Esophagus squamous epithelium (tissue), 5 donors: ENCODE data around the gene COL7A1. TPM values are rescaled to one million over a fixed set of nuclear protein-coding genes. Genes with fewer than 3 reads are reported as not detected.

Source experiments
- DNase-seq: peaks from one replicate; lab custom pipeline; 2025; lab: John Stamatoyannopoulos, UW
- H3K27ac ChIP-seq, 4 donors: fragments of 200-600 bp; sonication (generic); one replicate each; pipeline ENCODE4 v1.5.1; 2016 to 2019; ENCODE audit warnings: mild to moderate bottlenecking in 1 of 4
- H3K27me3 ChIP-seq, 4 donors: fragments of 200-600 bp; sonication (generic); 1 replicate in 3 of 4; 2 replicates in 1 of 4; pipeline versions ENCODE4 v1.5.1 to v1.6.0; 2017 to 2021; ENCODE audit warnings: antibody characterized with exemption in 1 of 4
- H3K36me3 ChIP-seq, 3 donors: fragments of 200-600 bp; sonication (generic); one replicate each; pipeline ENCODE4 v1.5.1; 2016 to 2019
- H3K4me1 ChIP-seq, 3 donors: fragments of 200-600 bp; sonication (generic); one replicate each; pipeline ENCODE4 v1.5.1; 2017 to 2019
- H3K4me3 ChIP-seq, 4 donors: fragments of 200-600 bp; sonication (generic); 1 replicate in 3 of 4; 2 replicates in 1 of 4; pipeline ENCODE4 v1.5.1; 2016 to 2019; ENCODE audit warnings: mild to moderate bottlenecking in 2 of 4, moderate library complexity in 1 of 4
- H3K9me3 ChIP-seq, 3 donors: fragments of 200-600 bp; sonication (generic); one replicate each; pipeline ENCODE4 v1.5.1; 2016 to 2019
- CTCF ChIP-seq, 6 experiments: fragments of 450-650 bp in 4 of 6; fragments of 200-600 bp in 2 of 6; sonication (generic) in 2 of 6; IDR thresholded peaks; one replicate each; pipeline ENCODE4 v1.5.1; 2016 to 2019; ENCODE audit warnings: antibody characterized with exemption in 6 of 6, mild to moderate bottlenecking in 4 of 6, moderate library complexity in 4 of 6
- POLR2A ChIP-seq, 4 donors: fragments of 450-650 bp; IDR thresholded peaks; one replicate each; pipeline ENCODE4 v1.6.1; 2017; ENCODE audit warnings: antibody characterized with exemption in 4 of 4, mild to moderate bottlenecking in 4 of 4, moderate library complexity in 3 of 4
- WGBS, 2 donors: methylation state at CpG; one replicate each; pipeline ENCODE4 v1.1.5; 2018; 5-methylcytosine and 5-hydroxymethylcytosine counted together
- intact Hi-C: fragments of 100-400 bp; cut with DNase I; formaldehyde crosslinking; loops from one replicate; pipeline ENCODE4 v1.15.0; 2022
- total RNA-seq, 4 donors: library from RNA; depleted of rRNA; stranded (reverse); fragments of >200 nt; gene quantifications; one replicate each; pipeline ENCODE4 v1.1.0, GENCODE V29; 2016
- donor health status: DM: yes; HTN: yes; CAD: no.

COL7A1 gene
- total RNA-seq, 4 donors from 2014 or later = 52.8 to 125 (median 69.0) TPM

GRCh38 chr3:48563382-48563918, 31.7 kb downstream of the COL7A1 start, which contains the start of gene UCN2:
UCN2 (minus strand) TSS chr3:48563781; CDS start chr3:48563124, 657 bp downstream.
- H3K27ac ChIP-seq = peak within 1 kb of the TSS in 3 of 4 donors; percentile 21 to 30 (median 21)

GRCh38 chr3:48562367-48563095, 32.6 kb downstream of the COL7A1 start:
- intact Hi-C loops = no loop called here
- H3K4me3 ChIP-seq = no peak overlapping the region
- H3K9me3 ChIP-seq = no peaks in the 10 kb centered on the region
- H3K36me3 ChIP-seq = peaks cover 0 to 26% (median 0%) of the 10 kb centered on the region in 3 donors
- DNase-seq = no peak
- WGBS, 2 donors = 90 to 96% methylated on average over 2 to 4 of the region's 20 CpGs
- no peak overlapping the region for H3K27ac ChIP-seq
- TF ChIP-seq CTCF (IDR thresholded peaks at IDR 0.05) (no peak), POLR2A (IDR thresholded peaks at IDR 0.05) (no peak)
- H3K4me1 ChIP-seq = peaks cover 16 to 61% (median 30%) of the 10 kb centered on the region in 3 donors
- H3K27me3 ChIP-seq = no peaks in the 10 kb centered on the region

More at GRCh38 chr3:48563382-48563918, 31.7 kb downstream of the COL7A1 start, which contains the start of gene UCN2:
- TF ChIP-seq CTCF (IDR thresholded peaks at IDR 0.05) = no peak
- H3K4me1 ChIP-seq = peaks cover 16 to 51% (median 25%) of the 10 kb centered on the region in 3 donors
- H3K4me3 ChIP-seq = no peak within 1 kb of the TSS
- intact Hi-C loops = no loop called here
- H3K36me3 ChIP-seq = peaks cover 0 to 32% (median 0%) of the 10 kb centered on the region in 3 donors
- DNase-seq = no peak
- H3K27me3 ChIP-seq = no peaks in the 10 kb centered on the region
- 82% methylated on average over 2 to 5 of the region's 6 CpGs for WGBS, 2 donors
- no peaks in the 10 kb centered on the region for H3K9me3 ChIP-seq

GRCh38 chr3:48561045-48561736, 33.9 kb downstream of the COL7A1 start:
- intact Hi-C loops = no loop called here
- H3K9me3 ChIP-seq = no peaks in the 10 kb centered on the region
- 52% methylated on average over 5 to 12 of the region's 21 CpGs for WGBS, 2 donors
- DNase-seq = no peak
- peak overlapping the region in 3 of 4 donors; percentile 71 to 85 (median 77) for H3K27ac ChIP-seq
- peaks cover 19 to 67% (median 37%) of the 10 kb centered on the region in 3 donors for H3K4me1 ChIP-seq
- TF ChIP-seq CTCF (IDR thresholded peaks at IDR 0.05) (peak in 2 of 6 experiments; percentile 7 to 10), POLR2A (IDR thresholded peaks at IDR 0.05) (no peak)
- H3K36me3 ChIP-seq = peaks cover 0 to 19% (median 0%) of the 10 kb centered on the region in 3 donors
- no peaks in the 10 kb centered on the region for H3K27me3 ChIP-seq
- H3K4me3 ChIP-seq = peak overlapping the region in 3 of 4 donors; percentile 17 to 47 (median 29)

GRCh38 chr3:48560648-48561018, 34.5 kb downstream of the COL7A1 start:
- peaks cover 20 to 67% (median 40%) of the 10 kb centered on the region in 3 donors for H3K4me1 ChIP-seq

More at GRCh38 chr3:48560648-48561018, 34.5 kb downstream of the COL7A1 start:
- Histone ChIP-seq H3K36me3 (peaks cover 0 to 19% (median 0%) of the 10 kb centered on the region in 3 donors), H3K27ac (peak overlapping the region in 3 of 4 donors; percentile 71 to 85 (median 77)), H3K27me3 (no peaks in the 10 kb centered on the region), H3K9me3 (no peaks in the 10 kb centered on the region), H3K4me3 (peak overlapping the region in 3 of 4 donors; percentile 17 to 47 (median 29))
- intact Hi-C loops = no loop called here
- WGBS, 2 donors = 23 to 48% methylated on average over 2 to 3 of the region's 5 CpGs
- TF ChIP-seq POLR2A (IDR thresholded peaks at IDR 0.05) = no peak
- TF ChIP-seq CTCF (IDR thresholded peaks at IDR 0.05) = no peak
- no peak for DNase-seq
